Transverse colon (tissue), 4 donors: ENCODE measurements around the gene SSRP1. TPM values are rescaled to one million over a fixed set of nuclear protein-coding genes. Genes with fewer than 3 reads are reported as not detected.
"Not testable (repeated sequence)": the region's sequence is repeated elsewhere in the genome, so short reads cannot be mapped to it uniquely, and the experiment has no call there.

Experiments
- DNase-seq: peaks from one replicate; pipeline ENCODE4 v3.0.0-alpha.2; 2019
- H3K27ac ChIP-seq, 4 donors: fragments of 200-600 bp; sonication (generic); 2 replicates each; pipeline ENCODE4 v1.5.1; 2016 to 2018; ENCODE audit warnings: inconsistent platforms in 4 of 4
- H3K27me3 ChIP-seq: fragments of 200-600 bp; sonication (generic); 2 replicates; pipeline ENCODE4 v1.5.1; 2017; ENCODE audit warnings: inconsistent platforms
- H3K36me3 ChIP-seq, 4 donors: fragments of 200-600 bp; sonication (generic); 2 replicates each; pipeline ENCODE4 v1.5.1; 2017 to 2019; ENCODE audit warnings: inconsistent platforms in 4 of 4
- H3K4me1 ChIP-seq, 4 donors: fragments of 200-600 bp; sonication (generic); 2 replicates each; pipeline ENCODE4 v1.5.1; 2017 to 2020; ENCODE audit warnings: inconsistent platforms in 4 of 4
- H3K4me3 ChIP-seq, 4 donors: fragments of 200-600 bp; sonication (generic); 1 replicate in 1 of 4; 2 replicates in 3 of 4; pipeline versions ENCODE4 v1.5.1 to v1.6.1; 2017 to 2019; ENCODE audit warnings: inconsistent platforms in 4 of 4
- H3K9me3 ChIP-seq, 2 donors: fragments of 200-600 bp; sonication (generic); 2 replicates each; pipeline ENCODE4 v1.5.1; 2017 to 2019; ENCODE audit warnings: inconsistent platforms in 2 of 2
- CTCF ChIP-seq, 5 experiments: fragments of 200-600 bp in 3 of 5; fragments of 450-650 bp in 2 of 5; sonication (generic) in 3 of 5; IDR thresholded peaks; 1 replicate in 2 of 5; 2 replicates in 3 of 5; pipeline ENCODE4 v1.5.1; 2016 to 2017; ENCODE audit warnings: antibody characterized with exemption in 5 of 5, inconsistent platforms in 3 of 5, mild to moderate bottlenecking in 2 of 5, moderate library complexity in 1 of 5
- EP300 ChIP-seq: sonication (generic); formaldehyde crosslinking; IDR thresholded peaks from one replicate; pipeline ENCODE4 v1.6.1; 2017; ENCODE audit warnings: antibody characterized with exemption, low read depth
- POLR2A ChIP-seq: fragments of 450-650 bp; IDR thresholded peaks from one replicate; pipeline ENCODE4 v1.6.1; 2016; ENCODE audit warnings: antibody characterized with exemption, mild to moderate bottlenecking, moderate library complexity
- POLR2AphosphoS5 ChIP-seq, 3 donors: sonication (generic); formaldehyde crosslinking; IDR thresholded peaks; one replicate each; pipeline ENCODE4 v1.6.1; 2016; ENCODE audit warnings: antibody characterized with exemption in 3 of 3
- WGBS, 2 donors: methylation state at CpG; one replicate each; pipeline ENCODE4 v1.1.5; 2018; ENCODE audit warnings: low coverage in 1 of 2; 5-methylcytosine and 5-hydroxymethylcytosine counted together
- in situ Hi-C, 4 donors: fragments of 200-750 bp; cut with MboI; loops; one replicate each; pipeline versions ENCODE4 v1.15.0 to v1.15.1; 2017; ENCODE audit warnings: low sequenced_read_pairs in 3 of 4, low pct_ligation_motif_present in 1 of 4, low pct_unique_long_range_greater_than_20kb in 1 of 4
- intact Hi-C: fragments of 100-400 bp; cut with DNase I; formaldehyde crosslinking; loops from one replicate; pipeline ENCODE4 v1.15.1; 2023; ENCODE audit warnings: low total_unique reads
- total RNA-seq, 4 donors: library from RNA; depleted of rRNA; stranded (reverse); fragments of >200 nt; gene quantifications; one replicate each; pipeline ENCODE4 v1.1.0, GENCODE V29; 2016

The SSRP1 gene
- total RNA-seq, 4 donors from 2014 or later, result 32.0 to 59.4 (median 45.5) TPM

GRCh38 chr11:57283231-57283990 is 52.3 kb downstream of the SSRP1 start:
- peaks cover under 1 to 11% (median 8%) of the 10 kb centered on the region in 4 donors for H3K4me1 ChIP-seq
- WGBS, 2 donors, result 61 to 83% methylated on average over 2 of the region's 2 CpGs
- in situ Hi-C loops, result no loop called here
- peak overlapping the region in 3 of 4 donors; percentile 22 to 39 (median 25) for H3K27ac ChIP-seq
- H3K4me3 ChIP-seq, result no peak overlapping the region
- DNase-seq, result peak; percentile 40
- TF ChIP-seq POLR2AphosphoS5 (IDR thresholded peaks at IDR 0.05), result no peak
- intact Hi-C loops, result no loop called here
- no peaks in the 10 kb centered on the region for H3K27me3 ChIP-seq
- no peaks in the 10 kb centered on the region for H3K9me3 ChIP-seq
- no peaks in the 10 kb centered on the region for H3K36me3 ChIP-seq

GRCh38 chr11:57281546-57281945 is 54.1 kb downstream of the SSRP1 start:
- intact Hi-C loops, in situ Hi-C loops, H3K27me3 ChIP-seq, H3K9me3 ChIP-seq, H3K27ac ChIP-seq, H3K36me3 ChIP-seq, H3K4me3 ChIP-seq, DNase-seq: not testable (repeated sequence)
- WGBS, 2 donors, result 81 to 91% methylated on average over 6 of the region's 6 CpGs
- peaks cover 12 to 24% (median 17%) of the 10 kb centered on the region in 4 donors for H3K4me1 ChIP-seq

- H3K36me3 ChIP-seq, result no peaks in the 10 kb centered on the region
- H3K27ac ChIP-seq, result no peak overlapping the region
- H3K9me3 ChIP-seq, result no peaks in the 10 kb centered on the region
- intact Hi-C loops (no loop called here), in situ Hi-C loops (no loop called here)
- no peaks in the 10 kb centered on the region for H3K27me3 ChIP-seq
- H3K4me3 ChIP-seq, result no peak overlapping the region
- H3K4me1 ChIP-seq, result peaks cover 12 to 23% (median 17%) of the 10 kb centered on the region in 4 donors
- DNase-seq, result no peak
- TF ChIP-seq POLR2A (no peak), POLR2AphosphoS5 (IDR thresholded peaks at IDR 0.05) (no peak), EP300 (no peak), CTCF (IDR thresholded peaks at IDR 0.05) (no peak)
- WGBS, 2 donors, result 85 to 95% methylated on average over 3 to 5 of the region's 5 CpGs
These were observed 56.6 kb downstream of the SSRP1 start for GRCh38 chr11:57279116-57279515.

DNA sequence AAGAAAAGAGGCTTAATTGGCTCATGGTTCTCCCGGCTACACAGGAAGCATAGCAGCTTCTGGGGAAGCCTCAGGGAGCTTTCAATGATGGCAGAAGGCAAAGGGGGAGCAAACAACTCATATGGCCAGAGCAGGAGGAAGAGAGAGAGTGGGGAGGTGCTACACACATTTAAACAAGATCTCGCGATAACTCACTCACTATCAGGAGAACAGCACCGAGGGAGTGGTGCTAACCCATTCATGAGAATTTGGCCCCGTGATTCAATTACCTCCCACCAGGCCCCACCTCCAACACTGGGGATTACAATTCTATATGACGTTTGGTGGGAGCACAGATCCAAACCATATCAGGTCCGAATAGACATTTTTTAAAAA is 57.0 kb downstream of the SSRP1 start:
- Histone ChIP-seq H3K4me3 (no peak overlapping the region), H3K36me3 (no peaks in the 10 kb centered on the region), H3K9me3 (no peaks in the 10 kb centered on the region), H3K4me1 (peaks cover 11 to 19% (median 15%) of the 10 kb centered on the region in 4 donors), H3K27me3 (no peaks in the 10 kb centered on the region), H3K27ac (peak overlapping the region in 1 of 4 donors; percentile 58)
- intact Hi-C loops, result no loop called here
- in situ Hi-C loops, result no loop called here
- no peak for DNase-seq
- 67 to 81% methylated on average over 5 to 7 of the region's 7 CpGs for WGBS, 2 donors
- TF ChIP-seq EP300 (no peak), POLR2AphosphoS5 (IDR thresholded peaks at IDR 0.05) (no peak), POLR2A (no peak), CTCF (IDR thresholded peaks at IDR 0.05) (no peak)

DNA sequence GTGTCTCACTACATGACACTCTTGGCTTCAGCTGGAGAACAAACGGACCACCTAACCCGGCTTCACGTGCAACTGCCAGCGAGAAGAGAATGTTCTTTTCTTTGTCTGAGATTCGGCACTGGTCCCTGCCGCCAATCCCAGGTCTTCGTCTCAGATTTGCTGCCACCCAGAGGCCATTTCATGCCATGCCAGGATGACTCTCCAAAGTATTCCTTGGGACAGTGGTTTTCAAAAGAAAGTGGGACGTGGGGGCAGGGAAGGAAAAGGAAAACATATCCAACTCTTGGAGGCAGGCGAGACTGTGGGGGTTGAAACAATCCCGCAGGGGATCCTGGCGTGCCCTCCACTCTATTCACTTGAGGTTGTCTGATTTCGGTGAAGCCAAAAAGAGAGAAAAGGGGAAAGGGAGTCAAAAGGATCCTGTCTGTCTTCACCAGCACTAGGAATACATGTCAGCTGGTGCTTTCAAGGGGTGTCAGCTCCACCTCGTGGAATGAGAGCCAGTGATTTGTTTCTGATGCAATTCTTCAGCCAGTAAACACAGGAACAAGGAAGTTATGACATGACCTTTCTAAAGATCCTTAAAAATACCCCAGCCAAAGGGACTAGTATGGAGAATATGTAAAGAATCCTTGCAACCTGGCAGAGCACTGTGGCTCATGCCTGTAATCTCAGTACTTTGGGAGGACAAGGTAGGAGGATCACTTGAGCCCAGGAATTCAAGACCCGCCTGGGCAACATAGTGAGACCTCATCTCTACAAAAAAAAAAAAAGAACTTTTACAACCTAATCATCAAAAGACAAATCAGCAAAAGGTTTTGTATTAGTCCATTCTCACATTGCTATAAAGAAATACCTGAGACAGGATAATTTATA is 57.6 kb downstream of the SSRP1 start:
- WGBS, 2 donors, result 7 to 10% methylated on average over 13 to 14 of the region's 14 CpGs
- Histone ChIP-seq H3K4me1 (peaks cover 8 to 14% (median 13%) of the 10 kb centered on the region in 4 donors), H3K27ac (peak overlapping the region; percentile 13 to 58 (median 54)), H3K9me3 (no peaks in the 10 kb centered on the region), H3K27me3 (no peaks in the 10 kb centered on the region), H3K4me3 (no peak overlapping the region), H3K36me3 (no peaks in the 10 kb centered on the region)
- peak; percentile 77 to 84 (median 80) for TF ChIP-seq CTCF (IDR thresholded peaks at IDR 0.05)
- TF ChIP-seq POLR2A, result no peak
- in situ Hi-C loops, result no loop called here
- peak; percentile 75 for DNase-seq
- intact Hi-C loops, result no loop called here
